T47D (cell line): ENCODE results near the gene MAFB.

Experiments used
- DNase-seq, 2 experiments: peaks; one replicate each; pipeline versions ENCODE4 v3.0.0 to v3.0.0-alpha.2; 2011 to 2012; ENCODE audit warnings: low read depth in 1 of 2, low spot score in 1 of 2
- JUND ChIP-seq: IDR thresholded peaks from 2 replicates; pipeline ENCODE4 v1.6.1; 2012; ENCODE audit warnings: low read depth
- in situ Hi-C: cut with HindIII; loops from 2 replicates; pipeline ENCODE4 v1.10.0; 2016; ENCODE audit warnings: low sequenced_read_pairs, low pct_unique_long_range_greater_than_20kb

Gene MAFB

GRCh38 chr20:40673442-40673841, 15.6 kb downstream of the MAFB start:
- peak; percentile 56 to 86 for DNase-seq
- TF ChIP-seq JUND, result no peak
- in situ Hi-C loops, result no loop called here

DNA sequence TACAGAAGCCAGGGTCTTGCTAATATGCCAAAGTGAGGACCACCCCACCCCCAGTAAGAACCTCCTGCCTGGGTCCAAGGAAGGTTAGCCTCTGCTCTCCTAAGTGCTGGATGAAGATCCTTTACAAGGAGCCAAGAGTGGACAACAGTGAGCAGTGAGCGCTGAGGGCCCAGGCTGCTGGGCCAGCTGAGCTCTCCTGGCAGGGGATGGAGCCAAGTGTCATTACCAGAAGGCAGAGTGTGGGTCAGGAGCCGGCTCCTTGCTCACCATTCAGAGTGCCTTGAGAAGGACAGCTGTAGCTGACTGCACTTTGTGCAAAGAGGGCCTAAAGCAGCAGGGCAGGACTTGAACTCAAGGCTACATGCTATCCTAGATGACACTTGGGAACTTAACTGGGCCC, 16.9 kb downstream of the MAFB start:
- TF ChIP-seq JUND, result no peak
- in situ Hi-C loops, result no loop called here
- DNase-seq, result no peak

DNA sequence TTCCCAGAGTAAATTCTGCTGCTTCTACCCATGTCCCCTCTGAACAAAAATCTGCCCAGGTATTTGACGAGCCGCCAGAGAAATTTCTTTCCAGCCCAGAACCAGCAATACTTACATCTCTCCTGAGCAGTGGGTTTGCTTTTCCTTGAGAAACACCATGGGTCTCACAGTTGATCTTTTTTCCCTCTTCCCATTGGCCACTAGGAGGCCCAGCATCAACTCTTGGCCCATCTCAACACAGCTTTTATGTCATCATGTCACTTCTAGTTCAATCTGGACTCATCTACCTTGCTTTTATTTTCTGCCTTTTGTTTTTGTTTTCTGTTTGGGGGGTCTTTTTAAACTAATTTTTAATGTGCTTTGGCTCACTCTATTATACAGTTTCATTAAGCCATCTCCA, 18.8 kb downstream of the MAFB start:
- no peak for TF ChIP-seq JUND
- in situ Hi-C loops, result no loop called here
- peak in 1 of 2 experiments; percentile 37 for DNase-seq

DNA sequence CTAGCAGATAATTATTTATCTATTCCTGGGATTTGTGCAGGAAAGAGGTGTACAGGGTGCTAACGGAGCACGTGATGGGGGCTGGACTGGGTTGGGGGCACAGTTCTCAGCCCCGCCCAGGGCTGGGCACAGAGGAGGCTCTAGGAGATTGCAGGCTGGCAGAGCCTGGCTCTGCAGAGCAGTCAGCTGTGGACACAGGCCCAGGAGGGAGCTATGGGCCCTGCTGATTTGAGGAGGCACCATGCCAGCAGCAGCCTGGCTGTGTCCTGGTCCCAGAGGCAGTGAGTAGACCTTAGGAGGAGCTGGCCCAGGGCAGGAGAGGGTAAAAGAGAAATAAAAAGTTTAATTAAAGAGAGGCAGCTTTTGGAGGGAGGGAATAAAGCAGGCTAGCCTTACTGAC, 19.3 kb downstream of the MAFB start:
- no peak for DNase-seq
- TF ChIP-seq JUND, result no peak
- in situ Hi-C loops, result no loop called here

- in situ Hi-C loops, result no loop called here
- no peak for DNase-seq
Measured at GRCh38 chr20:40668449-40669228, 20.4 kb downstream of the MAFB start.

DNA sequence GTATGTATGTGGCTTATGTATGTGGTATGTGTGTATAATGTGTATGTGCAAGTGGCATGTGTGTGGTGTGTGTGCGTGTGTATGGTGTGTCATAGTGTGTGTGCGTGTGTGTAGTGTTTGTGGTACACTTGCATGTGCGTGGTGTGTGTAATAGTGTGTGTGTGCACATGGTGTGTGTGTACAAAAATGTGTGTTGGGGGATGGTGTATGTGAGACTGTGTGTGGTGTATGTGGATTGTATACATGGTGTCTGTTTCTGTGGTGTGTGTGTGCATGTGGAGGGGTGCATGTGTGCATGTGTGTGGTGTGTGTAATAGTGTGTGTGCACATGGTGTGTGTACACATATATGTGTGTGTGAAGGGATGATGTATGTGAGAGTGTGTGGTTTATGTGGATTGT, 21.5 kb downstream of the MAFB start:
- no peak for TF ChIP-seq JUND
- in situ Hi-C loops, result no loop called here

More at GRCh38 chr20:40668449-40669228, 20.4 kb downstream of the MAFB start:
- TF ChIP-seq JUND, result no peak

DNA sequence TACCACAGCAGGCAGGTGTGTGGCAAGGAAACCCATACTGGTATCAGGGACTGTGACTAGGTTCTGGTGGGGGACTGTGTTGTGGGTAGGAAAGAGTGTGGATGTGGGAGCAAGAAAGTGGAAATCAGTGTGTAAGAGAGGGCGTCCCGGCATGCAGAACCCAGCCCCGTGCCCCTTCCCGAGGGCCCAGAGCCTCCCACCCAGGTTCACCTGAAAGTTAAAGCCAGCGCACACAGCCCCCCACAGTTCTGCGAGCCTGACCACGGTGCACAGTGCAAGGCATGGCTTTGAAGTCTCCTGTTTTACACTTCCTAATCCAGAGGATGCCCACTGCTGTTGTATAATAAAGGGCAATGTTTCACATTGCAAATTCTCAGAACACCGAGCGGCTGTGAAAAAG, 22.7 kb downstream of the MAFB start:
- in situ Hi-C loops, result no loop called here

More for the DNA sequence above, 21.5 kb downstream of the MAFB start:
- DNase-seq, result no peak

DNA sequence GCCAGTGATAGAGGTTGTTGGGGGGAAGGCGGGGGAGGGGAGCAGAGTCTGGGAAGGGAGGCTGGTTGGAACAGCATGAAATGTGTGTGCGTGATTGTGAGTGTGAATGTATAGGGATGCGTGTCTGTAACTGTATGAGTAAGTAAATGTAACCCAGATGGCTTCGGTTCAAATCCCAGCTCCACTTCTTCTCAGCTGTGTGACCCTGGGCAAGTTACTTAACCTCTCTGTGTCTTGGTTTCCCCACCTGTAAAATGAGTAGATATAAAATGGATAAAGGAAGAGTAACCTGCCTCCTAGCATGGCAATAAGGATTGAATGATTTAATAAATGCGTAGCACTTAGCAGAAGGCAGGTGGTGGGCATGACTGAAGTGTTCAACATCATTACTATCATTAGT, 24.1 kb downstream of the MAFB start:
- no peak for TF ChIP-seq JUND
- in situ Hi-C loops, result no loop called here
- DNase-seq, result no peak

More for the DNA sequence above, 22.7 kb downstream of the MAFB start:
- DNase-seq, result no peak
- no peak for TF ChIP-seq JUND

DNA sequence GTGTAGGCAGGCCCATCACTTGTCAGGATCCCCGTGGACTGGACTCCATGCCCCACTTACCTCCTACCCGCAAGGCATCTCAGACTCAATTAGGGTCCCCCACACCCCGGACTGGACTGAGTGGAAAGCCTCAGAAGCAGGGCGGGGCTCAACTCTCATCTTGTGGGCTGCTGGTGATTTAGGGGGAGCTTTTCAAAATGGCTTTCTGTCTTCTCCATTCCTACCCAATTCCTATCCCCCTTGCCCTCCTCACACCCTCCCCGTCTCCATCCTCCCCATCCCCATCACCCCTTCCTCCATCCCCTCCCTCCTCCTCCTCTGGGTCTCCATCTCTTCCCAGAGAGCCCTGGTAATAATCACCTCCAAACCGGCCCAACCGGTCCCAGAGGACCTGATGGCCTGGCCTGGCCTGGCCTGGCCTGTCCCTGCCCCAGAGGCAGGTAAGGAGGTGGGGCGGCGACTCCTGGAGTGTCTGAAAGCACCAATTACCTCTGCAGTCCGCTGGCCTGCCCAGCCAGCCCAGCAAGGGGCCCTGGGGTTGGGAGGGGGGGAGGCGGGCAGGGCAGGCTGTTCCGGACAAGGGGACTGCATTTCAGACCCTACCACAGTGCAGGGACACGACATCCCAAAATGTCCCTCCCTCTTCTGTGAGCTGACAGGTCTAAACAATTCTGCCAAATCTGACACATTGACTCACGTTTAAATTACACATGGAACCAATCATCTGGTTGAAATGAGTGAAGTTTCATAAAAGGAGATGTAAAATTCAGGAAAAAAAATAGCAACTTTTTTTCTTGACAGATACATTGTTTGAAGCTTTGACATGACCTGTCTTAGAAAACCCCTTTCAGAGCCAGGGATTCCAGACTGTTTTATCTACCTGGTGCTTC, 24.8 kb downstream of the MAFB start:
- in situ Hi-C loops, result no loop called here
- DNase-seq, result peak; percentile 39 to 69

GRCh38 chr20:40663304-40663790, 25.7 kb downstream of the MAFB start:
- no peak for DNase-seq
- in situ Hi-C loops, result no loop called here
- TF ChIP-seq JUND, result no peak

More for the DNA sequence above, 24.8 kb downstream of the MAFB start:
- no peak for TF ChIP-seq JUND

DNA sequence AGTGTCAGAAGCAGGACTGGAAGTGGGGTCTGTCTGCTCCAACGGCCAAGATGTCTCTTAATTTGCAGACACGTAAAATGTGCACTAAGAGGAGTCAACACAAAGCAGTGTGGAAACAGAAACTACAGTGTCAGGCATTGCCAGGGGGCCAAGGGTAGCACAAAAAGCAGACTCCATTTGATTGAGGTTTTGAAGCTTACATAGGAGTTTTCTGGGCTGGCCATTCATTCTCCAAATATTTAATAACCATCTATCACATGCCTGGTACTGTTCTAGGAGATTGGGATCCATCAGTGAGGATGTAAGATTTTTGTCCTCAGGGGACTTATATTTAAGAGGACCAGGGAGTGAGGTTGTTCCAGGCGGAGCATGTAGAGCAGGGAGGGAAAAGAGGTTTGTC, 29.5 kb downstream of the MAFB start:
- no peak for DNase-seq
- in situ Hi-C loops, result no loop called here
- TF ChIP-seq JUND, result no peak

DNA sequence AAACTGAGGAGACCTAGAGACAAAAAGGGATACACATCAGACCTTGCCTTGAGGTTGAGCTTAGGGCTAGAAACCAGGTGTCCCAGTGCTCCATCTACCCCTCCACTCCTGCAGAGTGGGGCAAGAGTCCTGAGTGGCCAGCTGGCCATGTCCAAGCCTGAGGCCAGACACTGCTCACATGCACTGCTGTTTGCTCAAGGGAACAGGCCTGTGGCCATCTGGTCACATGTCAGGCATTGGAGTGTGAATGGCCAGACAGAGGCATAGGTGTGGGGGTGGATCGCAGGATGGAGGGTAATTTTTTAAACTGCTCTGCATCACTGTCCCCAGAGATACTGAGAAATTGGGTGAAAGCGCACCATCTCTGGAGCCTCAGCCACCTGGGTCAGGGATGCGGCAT, 30.5 kb downstream of the MAFB start:
- no peak for DNase-seq
- in situ Hi-C loops, result no loop called here
- no peak for TF ChIP-seq JUND

DNA sequence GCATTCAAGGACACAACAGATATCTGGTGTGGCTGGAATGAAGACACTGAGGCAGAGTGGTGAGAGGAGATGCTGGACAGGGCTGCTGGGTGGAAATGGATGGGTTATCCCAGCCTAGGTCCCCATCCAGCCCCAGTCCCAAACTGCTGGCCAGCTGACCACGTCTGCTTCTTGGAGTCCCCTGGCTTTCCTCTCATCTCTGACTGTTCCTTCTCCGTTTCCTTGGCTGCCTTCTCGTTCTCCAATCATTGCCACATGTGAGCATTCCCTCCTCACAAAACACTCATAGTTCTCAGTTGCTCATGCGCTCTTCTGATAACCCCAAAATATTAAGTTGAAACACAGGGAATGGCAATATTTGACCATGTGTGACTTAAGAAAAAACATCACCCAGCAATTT, 31.5 kb downstream of the MAFB start:
- no peak for TF ChIP-seq JUND
- in situ Hi-C loops, result no loop called here
- no peak for DNase-seq
